ENCODE data around the gene IRF2. TPM values are rescaled to one million over a fixed set of nuclear protein-coding genes. Genes with fewer than 3 reads are reported as not detected.

IRF2 gene
- polyA plus RNA-seq, 4 donors = 23.3 to 38.6 (median 32.7) TPM

DNA sequence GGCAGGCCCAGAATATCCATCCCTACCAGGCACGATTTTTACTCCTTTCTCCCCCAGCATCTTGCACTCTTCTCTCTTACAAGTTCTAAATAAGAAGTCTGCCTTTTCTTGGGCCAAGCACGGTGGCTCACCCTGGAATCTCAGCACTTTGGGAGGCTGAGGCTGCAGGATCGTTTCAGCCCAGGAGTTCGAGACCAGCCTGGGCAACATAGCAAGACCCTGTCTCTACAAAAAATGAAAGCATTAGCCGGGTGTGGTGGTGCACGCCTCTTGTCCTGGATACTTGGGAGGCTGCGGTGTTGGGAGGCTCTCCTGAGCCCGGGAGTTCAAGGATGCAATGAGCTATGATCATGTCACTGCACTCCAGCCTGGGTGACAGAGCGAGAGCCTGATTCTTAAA is 64.8 kb downstream of the IRF2 start:
- H3K36me3 ChIP-seq (ENCODE audit: control insufficient read depth in 3 of 3, insufficient read depth in 2 of 3, low read depth in 1 of 3, low read length in 3 of 3) = peaks cover 5 to 70% (median 5%) of the 10 kb centered on the region in 3 donors
- H3K9me3 ChIP-seq (ENCODE audit: control insufficient read depth in 2 of 2, insufficient read depth in 1 of 2, low read depth in 1 of 2, low read length in 1 of 2) = no peaks in the 10 kb centered on the region
- FAIRE-seq = no peak

DNA sequence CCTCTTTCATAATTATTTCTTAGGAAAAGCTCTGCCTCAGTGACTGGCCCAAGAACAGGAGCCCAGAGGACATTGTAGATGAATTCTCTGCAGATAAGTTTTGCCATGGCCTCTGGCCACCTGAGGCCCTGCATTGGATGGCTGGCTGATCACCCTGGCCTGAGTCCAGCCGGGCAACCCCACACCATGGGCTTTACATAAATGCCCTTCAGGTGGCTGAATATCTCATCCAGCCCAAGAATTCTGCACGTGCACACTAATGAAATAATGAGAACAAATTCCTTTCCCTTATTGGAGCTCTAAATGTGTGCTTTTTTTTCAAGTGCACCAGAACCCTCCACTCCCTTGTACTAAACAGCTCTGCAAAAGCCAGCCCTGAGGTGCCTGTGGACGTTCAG is 65.7 kb downstream of the IRF2 start:
- Histone ChIP-seq H3K9me3 (ENCODE audit: control insufficient read depth in 2 of 2, insufficient read depth in 1 of 2, low read depth in 1 of 2, low read length in 1 of 2) (no peaks in the 10 kb centered on the region), H3K36me3 (ENCODE audit: control insufficient read depth in 3 of 3, insufficient read depth in 2 of 3, low read depth in 1 of 3, low read length in 3 of 3) (peaks cover 5 to 65% (median 5%) of the 10 kb centered on the region in 3 donors), H3K27me3 (ENCODE audit: control insufficient read depth in 3 of 3, insufficient read depth in 3 of 3, low read length in 3 of 3) (no peaks in the 10 kb centered on the region), H3K4me1 (ENCODE audit: control insufficient read depth in 3 of 3, insufficient read depth in 2 of 3, low read depth in 1 of 3, low read length in 2 of 3) (peaks cover under 1 to 22% (median 2%) of the 10 kb centered on the region in 3 donors), H3K27ac (ENCODE audit: low read depth in 1 of 3, low read length in 2 of 3) (peak overlapping the region in 1 of 3 donors; percentile 38), H3K4me3 (ENCODE audit: low read depth in 1 of 3, low read length in 3 of 3) (no peak overlapping the region)
- FAIRE-seq (no peak), DNase-seq (no peak)
- 78 to 92% (median 87%) methylated on average over 3 of the region's 3 CpGs for WGBS, 3 donors

More for the DNA sequence above, 64.8 kb downstream of the IRF2 start:
- Histone ChIP-seq H3K27me3 (ENCODE audit: control insufficient read depth in 3 of 3, insufficient read depth in 3 of 3, low read length in 3 of 3) (no peaks in the 10 kb centered on the region), H3K27ac (ENCODE audit: low read depth in 1 of 3, low read length in 2 of 3) (peak overlapping the region in 1 of 3 donors; percentile 38), H3K4me1 (ENCODE audit: control insufficient read depth in 3 of 3, insufficient read depth in 2 of 3, low read depth in 1 of 3, low read length in 2 of 3) (peaks cover 2 to 20% (median 4%) of the 10 kb centered on the region in 3 donors), H3K4me3 (ENCODE audit: low read depth in 1 of 3, low read length in 3 of 3) (no peak overlapping the region)
- no peak for DNase-seq
- 80 to 91% (median 86%) methylated on average over 9 of the region's 9 CpGs for WGBS, 3 donors

DNA sequence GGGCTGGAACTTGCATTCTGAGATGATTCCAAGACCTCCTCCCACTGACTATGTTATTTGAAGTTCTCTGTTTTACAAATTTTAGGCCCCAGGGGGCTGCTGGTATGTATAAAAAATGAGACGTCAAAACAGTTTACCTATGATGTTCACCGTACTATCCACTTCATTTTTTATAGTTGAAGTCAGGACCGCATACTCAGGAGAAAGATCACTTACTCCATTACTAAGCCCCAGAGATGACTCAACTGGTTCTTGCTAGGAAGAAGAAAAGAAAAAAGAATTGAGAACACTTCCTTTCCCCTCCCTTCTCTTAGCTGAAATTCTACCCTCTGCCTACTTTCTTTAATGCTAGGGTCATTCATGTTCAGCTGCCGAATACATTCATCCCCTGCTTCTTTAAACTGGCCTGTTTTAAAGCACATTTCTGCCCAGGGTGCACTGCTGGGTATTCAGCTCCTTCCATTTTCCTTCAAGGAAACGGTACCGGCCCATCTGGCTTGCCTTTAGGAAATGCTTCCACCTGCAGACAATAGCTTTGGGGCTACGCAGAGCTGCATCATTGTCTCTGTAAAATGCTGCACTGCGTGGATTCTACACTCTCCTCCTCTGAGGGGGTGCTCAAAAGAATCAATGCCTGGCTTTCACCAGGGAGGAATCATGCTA is 66.2 kb downstream of the IRF2 start:
- Histone ChIP-seq H3K27ac (ENCODE audit: low read depth in 1 of 3, low read length in 2 of 3) (peak overlapping the region in 1 of 3 donors; percentile 7), H3K4me1 (ENCODE audit: control insufficient read depth in 3 of 3, insufficient read depth in 2 of 3, low read depth in 1 of 3, low read length in 2 of 3) (peaks cover 0 to 22% (median 2%) of the 10 kb centered on the region in 3 donors), H3K4me3 (ENCODE audit: low read depth in 1 of 3, low read length in 3 of 3) (no peak overlapping the region), H3K36me3 (ENCODE audit: control insufficient read depth in 3 of 3, insufficient read depth in 2 of 3, low read depth in 1 of 3, low read length in 3 of 3) (peaks cover 5 to 62% (median 7%) of the 10 kb centered on the region in 3 donors), H3K27me3 (ENCODE audit: control insufficient read depth in 3 of 3, insufficient read depth in 3 of 3, low read length in 3 of 3) (no peaks in the 10 kb centered on the region), H3K9me3 (ENCODE audit: control insufficient read depth in 2 of 2, insufficient read depth in 1 of 2, low read depth in 1 of 2, low read length in 1 of 2) (no peaks in the 10 kb centered on the region)
- FAIRE-seq (no peak), DNase-seq (no peak)
- whole genome bisulfite sequencing, 3 donors = 81 to 86% (median 85%) methylated on average over 8 of the region's 8 CpGs

DNA sequence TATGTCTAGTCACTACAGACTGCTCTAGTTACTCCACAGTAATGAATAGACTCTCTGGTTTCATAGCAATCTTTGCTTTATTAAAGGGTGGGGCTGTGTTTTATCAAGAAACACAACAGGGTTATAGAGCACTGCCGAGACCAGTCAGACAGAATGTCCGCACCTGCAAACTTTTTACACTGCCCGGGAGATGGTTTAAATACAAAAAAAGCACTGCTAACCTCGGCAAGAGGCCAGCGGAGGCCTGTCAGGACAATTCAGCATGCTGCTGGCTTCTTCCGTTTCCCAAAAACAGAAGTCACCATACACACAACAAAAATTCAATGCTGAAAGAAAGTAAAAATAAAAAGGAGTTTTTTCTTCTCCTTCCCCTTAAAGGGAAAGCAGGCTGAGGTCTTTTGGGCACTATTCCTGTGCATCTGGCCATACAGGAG is 67.4 kb downstream of the IRF2 start:
- H3K27me3 ChIP-seq (ENCODE audit: control insufficient read depth in 3 of 3, insufficient read depth in 3 of 3, low read length in 3 of 3) = no peaks in the 10 kb centered on the region
- FAIRE-seq = no peak

DNA sequence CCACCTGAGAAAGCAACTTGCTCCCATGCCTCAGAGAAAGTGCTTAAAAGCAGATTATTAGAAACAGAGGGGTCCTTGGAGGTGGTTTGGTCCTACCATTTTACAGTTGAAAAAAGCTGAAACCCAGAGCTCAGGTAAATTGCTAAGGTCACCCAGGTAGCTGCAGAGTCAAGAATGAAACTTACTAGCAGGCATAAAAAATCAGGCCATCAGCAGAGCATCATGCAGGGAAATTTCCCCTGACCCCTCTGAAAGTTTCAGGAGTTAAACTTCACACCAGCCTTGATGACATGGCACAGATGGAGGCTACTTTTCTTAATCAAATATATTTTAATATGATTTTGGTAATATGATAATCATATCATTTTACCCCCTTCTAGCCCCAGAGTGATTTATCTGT is 70.3 kb downstream of the IRF2 start:
- no peak for DNase-seq
- no peaks in the 10 kb centered on the region for H3K27me3 ChIP-seq (ENCODE audit: control insufficient read depth in 3 of 3, insufficient read depth in 3 of 3, low read length in 3 of 3)
- H3K9me3 ChIP-seq (ENCODE audit: control insufficient read depth in 2 of 2, insufficient read depth in 1 of 2, low read depth in 1 of 2, low read length in 1 of 2) = no peaks in the 10 kb centered on the region
- H3K4me1 ChIP-seq (ENCODE audit: control insufficient read depth in 3 of 3, insufficient read depth in 2 of 3, low read depth in 1 of 3, low read length in 2 of 3) = peaks cover 0 to 22% (median 2%) of the 10 kb centered on the region in 3 donors
- FAIRE-seq = no peak
- H3K4me3 ChIP-seq (ENCODE audit: low read depth in 1 of 3, low read length in 3 of 3) = no peak overlapping the region
- H3K27ac ChIP-seq (ENCODE audit: low read depth in 1 of 3, low read length in 2 of 3) = no peak overlapping the region
- H3K36me3 ChIP-seq (ENCODE audit: control insufficient read depth in 3 of 3, insufficient read depth in 2 of 3, low read depth in 1 of 3, low read length in 3 of 3) = peaks cover 7 to 56% (median 17%) of the 10 kb centered on the region in 3 donors

More for the DNA sequence above, 67.4 kb downstream of the IRF2 start:
- DNase-seq = peak; percentile 44 to 84
- H3K4me1 ChIP-seq (ENCODE audit: control insufficient read depth in 3 of 3, insufficient read depth in 2 of 3, low read depth in 1 of 3, low read length in 2 of 3) = peaks cover 0 to 22% (median 2%) of the 10 kb centered on the region in 3 donors
- no peaks in the 10 kb centered on the region for H3K9me3 ChIP-seq (ENCODE audit: control insufficient read depth in 2 of 2, insufficient read depth in 1 of 2, low read depth in 1 of 2, low read length in 1 of 2)
- no peak overlapping the region for H3K4me3 ChIP-seq (ENCODE audit: low read depth in 1 of 3, low read length in 3 of 3)
- H3K27ac ChIP-seq (ENCODE audit: low read depth in 1 of 3, low read length in 2 of 3) = peak overlapping the region; percentile 20 to 72 (median 60)
- H3K36me3 ChIP-seq (ENCODE audit: control insufficient read depth in 3 of 3, insufficient read depth in 2 of 3, low read depth in 1 of 3, low read length in 3 of 3) = peaks cover 7 to 59% (median 14%) of the 10 kb centered on the region in 3 donors
- 14 to 41% (median 38%) methylated on average over 6 of the region's 6 CpGs for WGBS, 3 donors

DNA sequence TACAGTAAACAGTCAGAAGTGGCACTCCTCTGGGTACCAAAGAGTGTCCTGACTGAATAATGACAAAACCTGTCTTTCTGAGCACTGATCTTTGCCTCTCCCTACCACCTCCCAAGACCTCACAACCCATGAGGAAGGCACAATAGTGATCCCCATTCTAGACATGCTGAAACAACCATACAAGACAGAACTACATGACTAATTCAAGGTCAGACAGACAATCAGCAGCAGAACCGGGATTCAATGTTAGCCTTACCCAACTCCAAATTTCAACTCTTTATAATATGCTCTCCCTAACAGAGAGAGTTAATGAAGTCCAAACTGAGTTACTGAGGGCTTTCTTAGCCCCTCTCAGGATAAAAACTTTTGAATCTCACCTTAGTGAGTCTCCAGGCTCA is 71.0 kb downstream of the IRF2 start:
- Histone ChIP-seq H3K36me3 (ENCODE audit: control insufficient read depth in 3 of 3, insufficient read depth in 2 of 3, low read depth in 1 of 3, low read length in 3 of 3) (peaks cover 7 to 55% (median 18%) of the 10 kb centered on the region in 3 donors), H3K27me3 (ENCODE audit: control insufficient read depth in 3 of 3, insufficient read depth in 3 of 3, low read length in 3 of 3) (no peaks in the 10 kb centered on the region), H3K27ac (ENCODE audit: low read depth in 1 of 3, low read length in 2 of 3) (no peak overlapping the region), H3K4me1 (ENCODE audit: control insufficient read depth in 3 of 3, insufficient read depth in 2 of 3, low read depth in 1 of 3, low read length in 2 of 3) (peaks cover 0 to 19% (median 2%) of the 10 kb centered on the region in 3 donors), H3K9me3 (ENCODE audit: control insufficient read depth in 2 of 2, insufficient read depth in 1 of 2, low read depth in 1 of 2, low read length in 1 of 2) (no peaks in the 10 kb centered on the region), H3K4me3 (ENCODE audit: low read depth in 1 of 3, low read length in 3 of 3) (no peak overlapping the region)
- FAIRE-seq = no peak
- WGBS, 3 donors = 42 to 74% (median 68%) methylated on average over 1 of the region's 1 CpG
- no peak for DNase-seq

DNA sequence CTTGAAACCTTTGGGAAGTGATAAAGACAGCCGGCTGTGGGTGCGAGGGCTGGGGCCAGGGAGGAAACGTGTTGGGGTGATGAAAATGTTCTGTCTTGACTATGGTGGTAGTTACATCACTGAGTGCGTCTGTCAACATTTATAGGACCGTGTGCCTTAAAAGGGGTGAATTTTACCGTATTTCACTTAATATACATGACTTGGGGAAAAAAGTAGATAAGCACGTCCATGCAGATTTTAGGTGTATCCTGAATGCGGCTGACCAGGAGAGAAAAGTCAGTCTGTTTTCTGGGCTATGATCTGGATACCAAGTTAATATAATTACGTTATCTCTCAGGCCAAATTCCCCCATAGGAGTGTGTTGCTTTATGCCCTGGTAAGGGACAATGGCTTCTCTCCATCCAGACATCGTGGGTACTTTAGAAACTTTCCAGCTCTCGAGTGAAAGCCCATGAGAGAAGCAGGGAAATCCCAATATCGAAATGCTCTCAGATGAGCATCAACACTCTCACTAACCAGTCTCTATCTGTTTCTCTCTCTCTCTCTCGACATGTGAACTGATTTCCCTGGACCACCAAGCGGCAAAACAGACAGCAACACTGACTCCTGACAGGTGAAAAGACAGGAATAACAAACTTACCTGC is 71.5 kb downstream of the IRF2 start:
- Histone ChIP-seq H3K36me3 (ENCODE audit: control insufficient read depth in 3 of 3, insufficient read depth in 2 of 3, low read depth in 1 of 3, low read length in 3 of 3) (peaks cover 7 to 57% (median 18%) of the 10 kb centered on the region in 3 donors), H3K27me3 (ENCODE audit: control insufficient read depth in 3 of 3, insufficient read depth in 3 of 3, low read length in 3 of 3) (no peaks in the 10 kb centered on the region), H3K4me3 (ENCODE audit: low read depth in 1 of 3, low read length in 3 of 3) (no peak overlapping the region), H3K4me1 (ENCODE audit: control insufficient read depth in 3 of 3, insufficient read depth in 2 of 3, low read depth in 1 of 3, low read length in 2 of 3) (peaks cover 0 to 18% (median 2%) of the 10 kb centered on the region in 3 donors), H3K9me3 (ENCODE audit: control insufficient read depth in 2 of 2, insufficient read depth in 1 of 2, low read depth in 1 of 2, low read length in 1 of 2) (no peaks in the 10 kb centered on the region), H3K27ac (ENCODE audit: low read depth in 1 of 3, low read length in 2 of 3) (no peak overlapping the region)
- no peak for FAIRE-seq
- DNase-seq = no peak
- WGBS, 3 donors = 82 to 89% (median 85%) methylated on average over 14 of the region's 14 CpGs

DNA sequence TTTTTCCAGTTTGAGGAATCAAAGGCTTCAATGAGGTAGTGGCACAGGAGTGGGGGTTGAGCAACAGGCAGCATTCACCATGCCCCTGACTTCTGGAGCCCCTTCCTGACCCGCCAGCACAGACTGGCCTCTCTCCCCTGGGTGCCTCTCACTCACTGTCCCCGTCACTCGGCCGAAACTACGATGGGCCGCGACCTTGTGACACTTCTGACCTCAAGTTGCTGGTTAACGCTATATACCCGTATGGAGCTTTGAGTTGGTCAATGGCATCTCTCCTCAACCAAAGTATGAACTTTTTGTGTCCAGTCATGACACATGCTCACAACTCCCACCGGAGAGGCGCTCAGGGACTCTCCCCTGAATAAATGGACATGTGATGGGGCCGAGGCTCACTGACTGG is 72.1 kb downstream of the IRF2 start:
- peaks cover 0 to 12% (median 2%) of the 10 kb centered on the region in 3 donors for H3K4me1 ChIP-seq (ENCODE audit: control insufficient read depth in 3 of 3, insufficient read depth in 2 of 3, low read depth in 1 of 3, low read length in 2 of 3)
- DNase-seq = no peak
- no peaks in the 10 kb centered on the region for H3K9me3 ChIP-seq (ENCODE audit: control insufficient read depth in 2 of 2, insufficient read depth in 1 of 2, low read depth in 1 of 2, low read length in 1 of 2)
- H3K36me3 ChIP-seq (ENCODE audit: control insufficient read depth in 3 of 3, insufficient read depth in 2 of 3, low read depth in 1 of 3, low read length in 3 of 3) = peaks cover 7 to 58% (median 18%) of the 10 kb centered on the region in 3 donors
- no peak overlapping the region for H3K27ac ChIP-seq (ENCODE audit: low read depth in 1 of 3, low read length in 2 of 3)
- WGBS, 3 donors = 89 to 97% (median 95%) methylated on average over 12 of the region's 12 CpGs
- no peaks in the 10 kb centered on the region for H3K27me3 ChIP-seq (ENCODE audit: control insufficient read depth in 3 of 3, insufficient read depth in 3 of 3, low read length in 3 of 3)
- no peak for FAIRE-seq
- H3K4me3 ChIP-seq (ENCODE audit: low read depth in 1 of 3, low read length in 3 of 3) = no peak overlapping the region

All from small intestine (tissue), 7 donors.